HG03558 (cell line): ENCODE data around the gene CCDC69.
A peak's percentile ranks its signal among the peaks of the same experiment; 100 is the strongest.

Source experiments
- ATAC-seq: cut with Tn5 transposase; IDR thresholded peaks from one replicate; pipeline ENCODE4 v1.9.1; 2021; ENCODE audit warnings: moderate number of reproducible peaks; ENCODE audit not compliant: unreplicated experiment; ENCODE audit errors: extremely low read depth

The CCDC69 gene

GRCh38 chr5:151150471-151151262, 73.2 kb downstream of the CCDC69 start:
- ATAC-seq = peak; percentile 36

- no peak for ATAC-seq
Observed at GRCh38 chr5:151148583-151148982, 75.3 kb downstream of the CCDC69 start.

GRCh38 chr5:151147033-151147432, 76.9 kb downstream of the CCDC69 start:
- ATAC-seq = no peak

GRCh38 chr5:151146061-151146460, 77.8 kb downstream of the CCDC69 start:
- ATAC-seq = no peak

GRCh38 chr5:151144922-151145321, 79.0 kb downstream of the CCDC69 start:
- ATAC-seq = no peak

- no peak for ATAC-seq
Observed at GRCh38 chr5:151144275-151144674, 79.6 kb downstream of the CCDC69 start.

- no peak for ATAC-seq
Observed at GRCh38 chr5:151143645-151144044, 80.2 kb downstream of the CCDC69 start.

GRCh38 chr5:151142933-151143332, 81.0 kb downstream of the CCDC69 start:
- ATAC-seq = no peak

- peak; percentile 77 for ATAC-seq
Observed at GRCh38 chr5:151141535-151141934, 82.4 kb downstream of the CCDC69 start.

GRCh38 chr5:151140686-151141459, 83.0 kb downstream of the CCDC69 start:
- no peak for ATAC-seq

- ATAC-seq = no peak
Observed at GRCh38 chr5:151139646-151140045, 84.2 kb downstream of the CCDC69 start.

- ATAC-seq = no peak
Observed at GRCh38 chr5:151139015-151139414, 84.9 kb downstream of the CCDC69 start.

GRCh38 chr5:151138114-151138513, 85.8 kb downstream of the CCDC69 start:
- no peak for ATAC-seq

GRCh38 chr5:151137067-151137825, 86.6 kb downstream of the CCDC69 start:
- ATAC-seq = no peak

- ATAC-seq = no peak
Observed at GRCh38 chr5:151134228-151134627, 89.7 kb downstream of the CCDC69 start.

- no peak for ATAC-seq
Observed at GRCh38 chr5:151132963-151133362, 90.9 kb downstream of the CCDC69 start.
